ENCODE results near the gene ITK. TPM values are rescaled to one million over a fixed set of nuclear protein-coding genes. Genes with fewer than 3 reads are reported as not detected.

Gene ITK
- total RNA-seq, 4 donors from 2014 or later, result 0.12 to 2.2 (median 0.35) TPM

DNA sequence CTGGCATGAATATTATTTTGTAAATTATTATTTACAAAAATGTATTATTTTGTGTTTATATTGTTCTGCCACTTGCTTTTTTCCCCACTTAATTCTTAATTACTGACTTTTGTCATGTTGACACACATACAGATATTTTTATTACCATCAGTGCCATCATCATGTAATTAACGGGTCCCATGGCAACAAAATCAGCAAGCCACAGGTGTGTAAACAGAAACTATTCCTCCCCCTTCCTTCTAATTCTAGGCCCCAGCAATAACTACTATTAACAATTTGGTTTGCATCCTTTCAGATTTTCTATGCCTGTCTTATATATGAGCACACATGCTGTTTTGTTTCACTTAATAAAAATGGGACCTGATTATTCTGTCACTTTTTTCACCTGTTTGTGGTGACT is 114.6 kb downstream of the ITK start:
- no peaks in the 10 kb centered on the region for H3K36me3 ChIP-seq
- in situ Hi-C loops (cut with MboI; ENCODE audit: low sequenced_read_pairs in 4 of 4) (no loop called here), intact Hi-C loops (cut with DNase I; ENCODE audit: low total_unique reads) (no loop called here)
- H3K9me3 ChIP-seq, result no peaks in the 10 kb centered on the region
- no peaks in the 10 kb centered on the region for H3K27me3 ChIP-seq
- H3K4me3 ChIP-seq, result no peak overlapping the region
- no peaks in the 10 kb centered on the region for H3K4me1 ChIP-seq
- no peak for TF ChIP-seq POLR2A (IDR thresholded peaks at IDR 0.05)
- TF ChIP-seq, protein P1, sequence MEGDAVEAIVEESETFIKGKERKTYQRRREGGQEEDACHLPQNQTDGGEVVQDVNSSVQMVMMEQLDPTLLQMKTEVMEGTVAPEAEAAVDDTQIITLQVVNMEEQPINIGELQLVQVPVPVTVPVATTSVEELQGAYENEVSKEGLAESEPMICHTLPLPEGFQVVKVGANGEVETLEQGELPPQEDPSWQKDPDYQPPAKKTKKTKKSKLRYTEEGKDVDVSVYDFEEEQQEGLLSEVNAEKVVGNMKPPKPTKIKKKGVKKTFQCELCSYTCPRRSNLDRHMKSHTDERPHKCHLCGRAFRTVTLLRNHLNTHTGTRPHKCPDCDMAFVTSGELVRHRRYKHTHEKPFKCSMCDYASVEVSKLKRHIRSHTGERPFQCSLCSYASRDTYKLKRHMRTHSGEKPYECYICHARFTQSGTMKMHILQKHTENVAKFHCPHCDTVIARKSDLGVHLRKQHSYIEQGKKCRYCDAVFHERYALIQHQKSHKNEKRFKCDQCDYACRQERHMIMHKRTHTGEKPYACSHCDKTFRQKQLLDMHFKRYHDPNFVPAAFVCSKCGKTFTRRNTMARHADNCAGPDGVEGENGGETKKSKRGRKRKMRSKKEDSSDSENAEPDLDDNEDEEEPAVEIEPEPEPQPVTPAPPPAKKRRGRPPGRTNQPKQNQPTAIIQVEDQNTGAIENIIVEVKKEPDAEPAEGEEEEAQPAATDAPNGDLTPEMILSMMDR (IDR thresholded peaks at IDR 0.05 in 4 of 5, conservative IDR thresholded peaks at IDR 0.05 in 1 of 5), result no peak
- DNase-seq, result no peak
- ATAC-seq, result no peak
- no peak overlapping the region for H3K27ac ChIP-seq

DNA sequence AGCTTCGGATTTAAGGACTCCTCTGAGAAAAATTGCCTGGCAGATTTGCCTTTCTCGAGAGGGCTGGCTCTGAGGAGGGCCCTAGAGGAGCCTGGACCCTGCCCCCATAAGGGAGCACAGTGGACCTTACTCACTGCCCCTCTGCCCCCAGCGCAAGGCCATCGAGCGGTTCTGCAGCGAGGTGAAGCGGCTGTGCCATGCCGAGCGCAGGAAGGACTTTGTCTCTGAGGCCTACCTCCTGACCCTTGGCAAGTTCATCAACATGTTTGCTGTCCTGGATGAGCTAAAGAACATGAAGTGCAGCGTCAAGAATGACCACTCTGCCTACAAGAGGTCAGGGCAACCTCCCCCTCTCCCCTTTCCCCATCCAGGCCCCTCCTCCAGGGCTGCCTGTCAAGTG is 119.9 kb downstream of the ITK start:
- no peaks in the 10 kb centered on the region for H3K36me3 ChIP-seq
- no peaks in the 10 kb centered on the region for H3K9me3 ChIP-seq
- H3K27ac ChIP-seq, result no peak overlapping the region
- ATAC-seq (no peak), DNase-seq (no peak)
- H3K4me1 ChIP-seq, result no peaks in the 10 kb centered on the region
- H3K4me3 ChIP-seq, result no peak overlapping the region
- no peaks in the 10 kb centered on the region for H3K27me3 ChIP-seq
- intact Hi-C loops (cut with DNase I; ENCODE audit: low total_unique reads), result no loop called here
- TF ChIP-seq POLR2A (IDR thresholded peaks at IDR 0.05), result no peak
- TF ChIP-seq, protein P1 (IDR thresholded peaks at IDR 0.05 in 4 of 5, conservative IDR thresholded peaks at IDR 0.05 in 1 of 5), result no peak
- in situ Hi-C loops (cut with MboI; ENCODE audit: low sequenced_read_pairs in 4 of 4), result no loop called here

- ATAC-seq, result no peak
- H3K36me3 ChIP-seq, result no peaks in the 10 kb centered on the region
- no peak overlapping the region for H3K27ac ChIP-seq
- H3K27me3 ChIP-seq, result no peaks in the 10 kb centered on the region
- no peaks in the 10 kb centered on the region for H3K4me1 ChIP-seq
- TF ChIP-seq, protein P1 (IDR thresholded peaks at IDR 0.05 in 4 of 5, conservative IDR thresholded peaks at IDR 0.05 in 1 of 5), result no peak
- TF ChIP-seq POLR2A (IDR thresholded peaks at IDR 0.05), result no peak
- no peak for DNase-seq
- no peak overlapping the region for H3K4me3 ChIP-seq
- no peaks in the 10 kb centered on the region for H3K9me3 ChIP-seq
- intact Hi-C loops (cut with DNase I; ENCODE audit: low total_unique reads), result no loop called here
- in situ Hi-C loops (cut with MboI; ENCODE audit: low sequenced_read_pairs in 4 of 4), result no loop called here
These were observed 120.4 kb downstream of the ITK start for GRCh38 chr5:157301066-157301465.

GRCh38 chr5:157303023-157303422 is 122.4 kb downstream of the ITK start:
- DNase-seq (no peak), ATAC-seq (no peak)
- in situ Hi-C loops (cut with MboI; ENCODE audit: low sequenced_read_pairs in 4 of 4) (no loop called here), intact Hi-C loops (cut with DNase I; ENCODE audit: low total_unique reads) (no loop called here)
- no peaks in the 10 kb centered on the region for H3K27me3 ChIP-seq
- no peaks in the 10 kb centered on the region for H3K4me1 ChIP-seq
- H3K27ac ChIP-seq, result no peak overlapping the region
- H3K36me3 ChIP-seq, result no peaks in the 10 kb centered on the region
- TF ChIP-seq, protein P1 (IDR thresholded peaks at IDR 0.05 in 4 of 5, conservative IDR thresholded peaks at IDR 0.05 in 1 of 5), result no peak
- no peak for TF ChIP-seq POLR2A (IDR thresholded peaks at IDR 0.05)
- H3K9me3 ChIP-seq, result no peaks in the 10 kb centered on the region
- H3K4me3 ChIP-seq, result no peak overlapping the region

GRCh38 chr5:157303667-157304327 is 123.2 kb downstream of the ITK start:
- no peaks in the 10 kb centered on the region for H3K9me3 ChIP-seq
- intact Hi-C loops (cut with DNase I; ENCODE audit: low total_unique reads), result no loop called here
- H3K4me1 ChIP-seq, result no peaks in the 10 kb centered on the region
- in situ Hi-C loops (cut with MboI; ENCODE audit: low sequenced_read_pairs in 4 of 4), result no loop called here
- no peaks in the 10 kb centered on the region for H3K27me3 ChIP-seq
- TF ChIP-seq, protein P1 (IDR thresholded peaks at IDR 0.05 in 4 of 5, conservative IDR thresholded peaks at IDR 0.05 in 1 of 5), result no peak
- no peak for TF ChIP-seq POLR2A (IDR thresholded peaks at IDR 0.05)
- no peak overlapping the region for H3K27ac ChIP-seq
- no peaks in the 10 kb centered on the region for H3K36me3 ChIP-seq
- DNase-seq, result no peak
- no peak overlapping the region for H3K4me3 ChIP-seq
- peak in 1 of 2 donors; percentile 39 for ATAC-seq
